A673 (cell line): ENCODE measurements around the gene ZFHX2. TPM values are rescaled to one million over a fixed set of nuclear protein-coding genes. Genes with fewer than 3 reads are reported as not detected.

Experiments used
- BruUV-seq: library from RNA; stranded (reverse); fragments of 400-500 nt; replicated peaks from 2 replicates; lab custom pipeline; 2021; lab: Mats Ljungman, UMichigan
- CTCF ChIA-PET: fragments of 300-600 bp; sonication (Branson Sonifier 250); formaldehyde crosslinking; loops from one replicate; lab custom pipeline; 2022; ENCODE audit warnings: antibody characterized with exemption; lab: Charles Lee
- POLR2A ChIA-PET: fragments of 300-600 bp; sonication (Branson Sonifier 250); formaldehyde crosslinking; loops from one replicate; lab custom pipeline; 2022; ENCODE audit warnings: antibody characterized with exemption; ENCODE audit not compliant: low non-redundant PET; lab: Charles Lee
- DNase-seq: peaks from one replicate; pipeline ENCODE4 v3.0.0-alpha.2; 2015; ENCODE audit warnings: low spot score
- H3K27ac ChIP-seq: fragments of 200-600 bp; sonication (generic); 2 replicates; pipeline ENCODE4 v1.5.1; 2016; ENCODE audit warnings: mixed run types, low read depth, mild to moderate bottlenecking, mixed read lengths, antibody characterized with exemption, low read length; ENCODE audit not compliant: poor library complexity, severe bottlenecking
- H3K27me3 ChIP-seq: fragments of 200-600 bp; sonication (generic); replicated peaks from 2 replicates; pipeline ENCODE4 v1.6.1; 2017; ENCODE audit warnings: mixed run types, low read depth, mild to moderate bottlenecking, mixed read lengths, antibody characterized with exemption, low read length; ENCODE audit not compliant: insufficient read depth, poor library complexity
- H3K36me3 ChIP-seq: fragments of 200-600 bp; sonication (generic); 2 replicates; pipeline ENCODE4 v1.6.1; 2016; ENCODE audit warnings: mixed run types, mild to moderate bottlenecking, mixed read lengths, antibody characterized with exemption, low read length; ENCODE audit not compliant: insufficient read depth, poor library complexity, severe bottlenecking
- H3K4me1 ChIP-seq: fragments of 200-600 bp; sonication (generic); 2 replicates; pipeline ENCODE4 v1.6.1; 2017; ENCODE audit warnings: mixed run types, mild to moderate bottlenecking, mixed read lengths, antibody characterized with exemption, low read length; ENCODE audit not compliant: insufficient read depth, poor library complexity, severe bottlenecking
- H3K4me3 ChIP-seq: fragments of 200-600 bp; sonication (generic); 2 replicates; pipeline ENCODE4 v1.5.1; 2016; ENCODE audit warnings: low read depth, mixed run types, mild to moderate bottlenecking, mixed read lengths, low read length; ENCODE audit not compliant: poor library complexity, severe bottlenecking
- H3K9me3 ChIP-seq: fragments of 200-600 bp; sonication (generic); 2 replicates; pipeline ENCODE4 v1.6.1; 2016; ENCODE audit warnings: mixed run types, low read depth, mild to moderate bottlenecking, mixed read lengths, antibody characterized with exemption, low read length; ENCODE audit not compliant: poor library complexity, severe bottlenecking
- CTCF ChIP-seq: fragments of 300-800, 200-600 bp; sonication (generic); conservative IDR thresholded peaks from 2 replicates; pipeline ENCODE4 v1.5.1; 2017; ENCODE audit warnings: low read depth, mild to moderate bottlenecking, antibody characterized with exemption, low read length, moderate library complexity, mixed read lengths
- EZH2 ChIP-seq: fragments of 200-600 bp; sonication (generic); IDR thresholded peaks from 2 replicates; pipeline ENCODE4 v1.6.1; 2017; ENCODE audit warnings: borderline replicate concordance, low read depth, mild to moderate bottlenecking, mixed read lengths, antibody characterized with exemption, low read length; ENCODE audit not compliant: poor library complexity, severe bottlenecking
- intact Hi-C: fragments of 100-400 bp; cut with micrococcal nuclease; formaldehyde crosslinking; loops from one replicate; pipeline ENCODE4 v1.10.0; 2022; ENCODE audit not compliant: unreplicated experiment
- total RNA-seq: library from RNA; stranded (reverse); gene quantifications from 2 replicates; pipeline ENCODE4 v1.2.3, GENCODE V29; 2021

ZFHX2 gene
- total RNA-seq, 1 experiment from 2014 or later = 4.8 TPM

GRCh38 chr14:23550131-23550811 is 1.3 kb downstream of the ZFHX2 start:
- BruUV-seq = no TSS peak
- H3K4me3 ChIP-seq = peak overlapping the region; percentile 87
- H3K27ac ChIP-seq = no peak overlapping the region
- no peak for DNase-seq
- TF ChIP-seq EZH2 = no peak
- no peak for TF ChIP-seq CTCF
- H3K4me1 ChIP-seq = peaks cover 5% of the 10 kb centered on the region
- ChIA-PET CTCF (interaction anchor here (0.7 kb wide), 1 partner anchor 9 kb away, joined by 3 read pairs; no protein-coding TSS in a partner anchor), POLR2A (interaction anchor here (0.9 kb wide), 1 partner anchor 13 kb away, joined by 3 read pairs; no protein-coding TSS in a partner anchor)
- intact Hi-C loops = no loop called here
- no peaks in the 10 kb centered on the region for H3K36me3 ChIP-seq
- no peaks in the 10 kb centered on the region for H3K9me3 ChIP-seq
- H3K27me3 ChIP-seq = no peaks in the 10 kb centered on the region

GRCh38 chr14:23548351-23549318 is 2.9 kb downstream of the ZFHX2 start:
- intact Hi-C loops = no loop called here
- no peaks in the 10 kb centered on the region for H3K27me3 ChIP-seq
- no peak for DNase-seq
- H3K9me3 ChIP-seq = no peaks in the 10 kb centered on the region
- POLR2A ChIA-PET = no interaction called here
- no peak overlapping the region for H3K4me3 ChIP-seq
- H3K36me3 ChIP-seq = no peaks in the 10 kb centered on the region
- H3K4me1 ChIP-seq = peaks cover 5% of the 10 kb centered on the region
- no TSS peak for BruUV-seq
- TF ChIP-seq CTCF = no peak
- no peak for TF ChIP-seq EZH2
- H3K27ac ChIP-seq = no peak overlapping the region
- CTCF ChIA-PET = no interaction called here

GRCh38 chr14:23547924-23548323 is 3.6 kb downstream of the ZFHX2 start:
- no TSS peak for BruUV-seq
- H3K27me3 ChIP-seq = no peaks in the 10 kb centered on the region
- peaks cover 5% of the 10 kb centered on the region for H3K4me1 ChIP-seq
- POLR2A ChIA-PET = no interaction called here
- CTCF ChIA-PET = no interaction called here
- no peak overlapping the region for H3K27ac ChIP-seq
- intact Hi-C loops = no loop called here
- no peaks in the 10 kb centered on the region for H3K9me3 ChIP-seq
- no peak for DNase-seq
- no peak overlapping the region for H3K4me3 ChIP-seq
- H3K36me3 ChIP-seq = no peaks in the 10 kb centered on the region
- no peak for TF ChIP-seq CTCF
- no peak for TF ChIP-seq EZH2
